Keratinocyte (primary cell): ENCODE results near the gene ZBTB17. TPM values are rescaled to one million over a fixed set of nuclear protein-coding genes. Genes with fewer than 3 reads are reported as not detected.
A peak's percentile ranks its signal among the peaks of the same experiment; 100 is the strongest.

Experiments used
- DNase-seq: peaks from one replicate; pipeline ENCODE4 v3.0.0-alpha.2; 2011; ENCODE audit warnings: low read depth, missing footprints, low spot score
- FAIRE-seq: peaks from 2 replicates; lab custom pipeline; 2011; peaks lifted over from hg19 to GRCh38; lab: Jason Lieb, UNC
- H2AFZ ChIP-seq: 2 replicates; pipeline ENCODE4 v1.6.0; 2012; ENCODE audit warnings: low read length, control low read depth, inconsistent platforms; ENCODE audit not compliant: control insufficient read depth
- H3K27ac ChIP-seq: 2 replicates; pipeline ENCODE4 v1.5.1; 2011; ENCODE audit warnings: low read length; ENCODE audit not compliant: control insufficient read depth, insufficient read depth
- H3K27me3 ChIP-seq: 3 replicates; pipeline ENCODE4 v1.6.0; 2011; ENCODE audit warnings: low read length; ENCODE audit not compliant: control insufficient read depth, insufficient read depth; ENCODE audit errors: extremely low read depth
- H3K36me3 ChIP-seq, 2 experiments: 2 replicates in 1 of 2; 3 replicates in 1 of 2; pipeline ENCODE4 v1.5.1; 2011; ENCODE audit warnings: low read length in 2 of 2, mild to moderate bottlenecking in 1 of 2; ENCODE audit not compliant: control insufficient read depth in 2 of 2, insufficient read depth in 2 of 2; ENCODE audit errors: extremely low read depth in 1 of 2
- H3K4me1 ChIP-seq: 3 replicates; pipeline ENCODE4 v1.5.1; 2011; ENCODE audit warnings: low read length; ENCODE audit not compliant: control insufficient read depth, insufficient read depth; ENCODE audit errors: extremely low read depth
- H3K4me2 ChIP-seq: 3 replicates; pipeline ENCODE4 v1.6.0; 2011; ENCODE audit warnings: low read depth, low read length; ENCODE audit not compliant: control insufficient read depth, insufficient read depth; ENCODE audit errors: extremely low read depth
- H3K4me3 ChIP-seq, 3 experiments: fragments of 200-600 bp in 1 of 3; sonication (generic) in 1 of 3; 2 replicates in 2 of 3; 3 replicates in 1 of 3; pipeline ENCODE4 v1.5.1; 2011 to 2016; ENCODE audit warnings: low read length in 3 of 3, mild to moderate bottlenecking in 3 of 3, control low read depth in 2 of 3, inconsistent platforms in 1 of 3, low read depth in 1 of 3, mixed read lengths in 1 of 3, mixed run types in 1 of 3, moderate library complexity in 1 of 3; ENCODE audit not compliant: control insufficient read depth in 2 of 3, insufficient read depth in 2 of 3; ENCODE audit errors: extremely low read depth in 1 of 3
- H3K79me2 ChIP-seq: 2 replicates; pipeline ENCODE4 v1.6.0; 2012; ENCODE audit warnings: low read length; ENCODE audit not compliant: control insufficient read depth, insufficient read depth
- H3K9ac ChIP-seq: 3 replicates; pipeline ENCODE4 v1.6.0; 2011; ENCODE audit warnings: low read length; ENCODE audit not compliant: control insufficient read depth, insufficient read depth; ENCODE audit errors: extremely low read depth
- H3K9me1 ChIP-seq: 3 replicates; pipeline ENCODE4 v1.6.0; 2011; ENCODE audit warnings: low read length; ENCODE audit not compliant: control insufficient read depth, insufficient read depth; ENCODE audit errors: extremely low read depth
- H3K9me3 ChIP-seq: 2 replicates; pipeline ENCODE4 v1.5.1; 2012; ENCODE audit warnings: low read depth, low read length; ENCODE audit not compliant: control insufficient read depth
- H4K20me1 ChIP-seq: 3 replicates; pipeline ENCODE4 v1.6.0; 2011; ENCODE audit warnings: low read length; ENCODE audit not compliant: control insufficient read depth, insufficient read depth; ENCODE audit errors: extremely low read depth
- CTCF ChIP-seq, 3 experiments: IDR thresholded peaks in 1 of 3; conservative IDR thresholded peaks in 1 of 3; optimal IDR thresholded peaks in 1 of 3; 2 replicates in 2 of 3; 3 replicates in 1 of 3; pipeline versions ENCODE3 to v1.5.1; 2011; ENCODE audit warnings: low read length in 3 of 3, mild to moderate bottlenecking in 3 of 3, moderate library complexity in 2 of 3, control low read depth in 1 of 3, inconsistent platforms in 1 of 3; ENCODE audit not compliant: insufficient read depth in 2 of 3; ENCODE audit errors: extremely low read depth in 1 of 3
- EZH2 ChIP-seq: IDR thresholded peaks from one replicate; pipeline ENCODE4 v1.6.1; 2012; ENCODE audit warnings: inconsistent platforms, mild to moderate bottlenecking, low read length, moderate library complexity
- dilution Hi-C: fragments of 300-500 bp; cut with MboI; formaldehyde crosslinking; loops from one replicate; pipeline ENCODE4 v1.7.0; 2020; ENCODE audit warnings: low sequenced_read_pairs; ENCODE audit not compliant: extremely low pct_ligation_motif_present
- polyA plus RNA-seq, 5 experiments: library from polyadenylated mRNA; depleted of rRNA in 3 of 5; stranded (reverse) in 3 of 5; stranded (forward) in 1 of 5; unstranded in 1 of 5; fragments of >200 nt; gene quantifications; 1 replicate in 1 of 5; 2 replicates in 3 of 5; 3 replicates in 1 of 5; pipeline versions ENCODE4 v1.2.1 to v1.2.3, GENCODE V29; 2011 to 2012; ENCODE audit warnings: missing spikeins in 2 of 5, low read depth in 1 of 5, low replicate concordance in 1 of 5

The ZBTB17 gene
- polyA plus RNA-seq, 1 donor (not counting 4 experiments of a cell fraction or from before 2014, with no cell fraction given), result 18.4 TPM

DNA sequence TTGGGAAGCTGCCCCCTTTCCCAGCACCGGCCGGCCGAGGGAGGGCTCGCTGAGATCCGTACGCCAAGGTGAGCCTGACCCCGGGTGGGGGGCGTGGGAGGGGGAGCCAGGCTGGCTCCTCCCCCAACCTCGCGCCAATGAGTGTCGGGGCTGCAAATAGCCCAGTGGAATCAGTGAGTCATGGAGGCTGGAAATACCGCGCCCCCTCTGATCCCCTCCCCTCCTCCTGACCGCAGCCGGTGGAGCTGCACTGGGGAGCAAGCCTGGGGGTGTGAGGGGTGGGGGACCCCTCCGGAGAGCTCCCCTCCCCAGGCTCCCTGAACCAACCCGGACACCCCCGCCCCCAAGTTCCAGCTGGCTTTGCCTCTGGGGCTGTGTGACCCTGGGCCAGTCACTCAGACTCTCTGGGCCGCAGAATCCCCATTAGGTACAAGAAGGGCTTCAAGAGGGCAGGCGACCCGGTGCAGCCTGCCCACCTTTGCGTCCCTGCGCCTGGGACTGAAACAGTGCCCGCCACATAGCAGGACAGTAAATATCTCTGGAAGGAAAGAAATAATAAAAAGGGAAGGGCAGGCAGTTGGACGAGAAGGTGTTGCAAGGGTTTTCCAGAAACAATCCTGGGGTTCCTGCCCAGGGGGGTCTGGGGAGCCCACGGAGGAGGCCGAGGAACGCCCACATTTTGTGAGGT is 37.5 kb upstream of the ZBTB17 start:
- peaks cover 4% of the 10 kb centered on the region for H3K4me1 ChIP-seq
- no peak for FAIRE-seq
- DNase-seq, result no peak

GRCh38 chr1:16012590-16013219 is 36.8 kb upstream of the ZBTB17 start:
- no peak overlapping the region for H2AFZ ChIP-seq
- H3K9me3 ChIP-seq, result no peaks in the 10 kb centered on the region
- TF ChIP-seq EZH2 (no peak), CTCF (optimal IDR thresholded peaks at IDR 0.05 in 1 of 3, IDR thresholded peaks at IDR 0.05 in 1 of 3, conservative IDR thresholded peaks at IDR 0.05 in 1 of 3; ENCODE audit: extremely low read depth in 1 of 3, insufficient read depth in 2 of 3, low read length in 3 of 3) (peak in 1 of 3 experiments; percentile 38)
- dilution Hi-C loops, result no loop called here
- peak overlapping the region; percentile 56 for H3K4me2 ChIP-seq
- peak overlapping the region in 1 of 3 experiments; percentile 18 for H3K4me3 ChIP-seq
- no peaks in the 10 kb centered on the region for H3K27me3 ChIP-seq
- H3K79me2 ChIP-seq, result no peaks in the 10 kb centered on the region
- H3K9me1 ChIP-seq, result no peaks in the 10 kb centered on the region
- no peaks in the 10 kb centered on the region for H3K36me3 ChIP-seq
- FAIRE-seq, result no peak
- H4K20me1 ChIP-seq, result no peaks in the 10 kb centered on the region
- no peak for DNase-seq
- no peak overlapping the region for H3K27ac ChIP-seq
- H3K9ac ChIP-seq, result peak overlapping the region; percentile 32
- H3K4me1 ChIP-seq, result peaks cover 8% of the 10 kb centered on the region

More for the DNA sequence above, 37.5 kb upstream of the ZBTB17 start:
- H3K9me1 ChIP-seq, result no peaks in the 10 kb centered on the region
- no peak for TF ChIP-seq EZH2
- no peak for TF ChIP-seq CTCF (optimal IDR thresholded peaks at IDR 0.05 in 1 of 3, IDR thresholded peaks at IDR 0.05 in 1 of 3, conservative IDR thresholded peaks at IDR 0.05 in 1 of 3; ENCODE audit: extremely low read depth in 1 of 3, insufficient read depth in 2 of 3, low read length in 3 of 3)
- H3K4me3 ChIP-seq, result peak overlapping the region in 1 of 3 experiments; percentile 18
- no peaks in the 10 kb centered on the region for H3K79me2 ChIP-seq
- dilution Hi-C loops, result no loop called here
- H3K9ac ChIP-seq, result peak overlapping the region; percentile 32
- no peaks in the 10 kb centered on the region for H3K9me3 ChIP-seq
- no peak overlapping the region for H3K27ac ChIP-seq
- H4K20me1 ChIP-seq, result peaks cover 3% of the 10 kb centered on the region
- no peak overlapping the region for H2AFZ ChIP-seq
- no peaks in the 10 kb centered on the region for H3K36me3 ChIP-seq
- peak overlapping the region; percentile 56 for H3K4me2 ChIP-seq
- no peaks in the 10 kb centered on the region for H3K27me3 ChIP-seq
